Thyroid gland (tissue), 4 donors: ENCODE results near the gene ARHGAP35. TPM values are rescaled to one million over a fixed set of nuclear protein-coding genes. Genes with fewer than 3 reads are reported as not detected.

ENCODE experiments used
- total RNA-seq, 4 donors: library from RNA; depleted of rRNA; stranded (reverse); fragments of >200 nt; gene quantifications; one replicate each; pipeline ENCODE4 v1.2.3, GENCODE V29; 2016

ARHGAP35 gene
- total RNA-seq, 4 donors from 2014 or later, result 51.2 to 82.9 (median 67.0) TPM

Other genes starting within 250 kb of the ARHGAP35 start
- 10 to 100 TPM in 2 of 4 donors, 1 to 10 TPM in 2; 9.0 to 21.9 (median 12.7) TPM for gene PTGIR, start 235.9 kb upstream of the ARHGAP35 start, total RNA-seq
- gene GNG8, start 224.8 kb upstream of the ARHGAP35 start, total RNA-seq, result not detected
- 1 to 10 TPM; 1.7 to 3.2 (median 2.7) TPM for gene DACT3, start 199.8 kb upstream of the ARHGAP35 start, total RNA-seq
- gene PRKD2, start 143.9 kb upstream of the ARHGAP35 start, total RNA-seq, result 10 to 100 TPM; 23.7 to 40.7 (median 32.7) TPM
- 10 to 100 TPM; 20.1 to 40.1 (median 23.1) TPM for gene FKRP, start 114.9 kb upstream of the ARHGAP35 start, total RNA-seq
- 10 to 100 TPM; 54.1 to 73.4 (median 67.7) TPM for gene STRN4, start 114.5 kb upstream of the ARHGAP35 start, total RNA-seq
- gene SLC1A5, start 72.4 kb upstream of the ARHGAP35 start, total RNA-seq, result 10 to 100 TPM in 3 of 4 donors, 1 to 10 TPM in 1; 9.3 to 18.5 (median 11.8) TPM
- gene AP2S1, start 10.2 kb upstream of the ARHGAP35 start, total RNA-seq, result 10 to 100 TPM; 29.8 to 98.4 (median 64.1) TPM
- gene NPAS1, start 158.8 kb downstream of the ARHGAP35 start, total RNA-seq, result under 1 TPM in 2 of 4 donors, not detected in 2; 0.56 to 0.71 TPM
- 100 to 1,000 TPM in 1 of 4 donors, 10 to 100 TPM in 3; 45.1 to 100 (median 67.2) TPM for gene TMEM160, start 187.6 kb downstream of the ARHGAP35 start, total RNA-seq